ENCODE measurements around the gene SARM1. TPM values are rescaled to one million over a fixed set of nuclear protein-coding genes. Genes with fewer than 3 reads are reported as not detected.

Gene SARM1
- total RNA-seq, 1 donor, result 16.4 TPM

DNA sequence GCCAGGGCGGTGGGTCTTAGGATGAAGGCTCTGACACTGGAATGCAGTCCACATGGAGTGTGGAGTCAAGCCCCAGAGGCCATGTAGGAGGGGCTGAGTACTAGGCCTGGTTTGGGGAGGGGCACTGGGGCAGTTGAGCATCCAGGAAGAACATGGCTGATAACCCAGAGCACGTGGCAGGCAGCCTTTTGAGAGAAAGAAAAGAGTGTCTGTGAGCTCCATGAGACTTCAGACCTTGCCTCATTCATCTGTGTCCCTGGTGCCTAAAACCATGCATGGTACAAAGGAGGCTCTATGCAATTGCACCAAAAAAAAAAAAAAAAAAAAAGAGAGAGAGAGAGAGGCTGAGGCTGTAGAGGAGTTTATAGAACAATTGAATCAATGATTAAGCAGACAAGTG, 19.9 kb downstream of the SARM1 start:
- TF ChIP-seq CTCF (IDR thresholded peaks at IDR 0.05; ENCODE audit: insufficient read depth, low read depth, low read length), result no peak
- no peak for DNase-seq (ENCODE audit: low read depth)
- no peak overlapping the region for H3K4me3 ChIP-seq (ENCODE audit: low read depth, low read length)

DNA sequence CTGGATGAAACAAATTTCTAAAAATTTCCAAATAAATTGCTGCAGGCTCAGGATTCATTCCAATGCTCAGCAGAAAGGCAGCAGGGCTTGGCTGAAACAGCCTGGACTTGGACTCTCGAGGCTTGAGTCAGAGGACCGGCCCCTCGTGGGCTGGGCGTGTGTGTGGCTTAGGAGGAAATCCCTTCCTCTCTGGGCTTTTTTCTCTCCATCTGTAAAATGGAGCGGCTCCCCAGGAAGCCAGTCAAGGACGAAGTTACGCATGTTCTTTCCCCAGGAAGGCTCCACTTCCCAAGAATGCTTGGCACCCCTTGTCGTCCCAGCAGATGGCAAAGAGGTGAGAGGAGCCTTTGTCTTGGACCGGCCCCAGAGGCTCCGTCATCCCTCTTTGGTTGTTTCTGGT, 21.0 kb downstream of the SARM1 start:
- no peak overlapping the region for H3K4me3 ChIP-seq (ENCODE audit: low read depth, low read length)
- TF ChIP-seq CTCF (IDR thresholded peaks at IDR 0.05; ENCODE audit: insufficient read depth, low read depth, low read length), result no peak
- DNase-seq (ENCODE audit: low read depth), result no peak

DNA sequence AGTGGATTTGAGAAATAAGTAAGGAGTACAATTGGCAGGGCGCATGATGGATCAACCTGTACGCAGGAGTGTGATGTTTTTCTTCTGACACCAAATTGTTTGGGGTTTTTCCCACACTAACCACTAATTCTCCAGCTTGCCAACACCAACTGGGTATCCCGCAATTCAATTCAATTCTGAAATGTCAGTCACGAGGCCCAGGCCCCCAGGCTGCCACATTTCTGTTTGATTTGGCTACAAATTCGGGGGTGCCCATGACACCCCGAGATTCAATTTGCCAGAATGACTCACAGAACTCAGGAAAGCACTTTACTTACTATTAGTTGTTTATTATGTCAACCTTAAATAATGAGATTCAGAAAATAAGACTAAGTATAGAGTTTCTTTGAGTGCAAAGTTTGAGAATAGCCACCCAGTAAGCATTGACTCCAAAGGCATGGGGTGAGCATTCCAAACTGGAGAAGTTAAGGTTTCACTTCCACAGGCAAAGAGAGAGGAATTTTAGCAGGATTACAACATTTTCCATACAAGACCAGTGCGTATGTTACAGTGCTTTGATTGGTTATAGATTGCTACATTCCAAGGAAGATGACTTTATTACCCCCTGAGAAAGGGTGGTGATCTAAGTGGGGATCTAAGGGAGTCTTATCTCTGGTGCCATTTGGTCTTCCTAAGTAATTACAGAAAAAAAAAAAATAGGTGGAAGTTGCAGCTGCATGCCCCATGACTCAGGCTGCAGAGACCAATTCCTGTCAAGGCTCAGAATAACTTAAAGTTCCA, 23.0 kb downstream of the SARM1 start:
- no peak overlapping the region for H3K4me3 ChIP-seq (ENCODE audit: low read depth, low read length)
- DNase-seq (ENCODE audit: low read depth), result peak; percentile 92
- no peak for TF ChIP-seq CTCF (IDR thresholded peaks at IDR 0.05; ENCODE audit: insufficient read depth, low read depth, low read length)

DNA sequence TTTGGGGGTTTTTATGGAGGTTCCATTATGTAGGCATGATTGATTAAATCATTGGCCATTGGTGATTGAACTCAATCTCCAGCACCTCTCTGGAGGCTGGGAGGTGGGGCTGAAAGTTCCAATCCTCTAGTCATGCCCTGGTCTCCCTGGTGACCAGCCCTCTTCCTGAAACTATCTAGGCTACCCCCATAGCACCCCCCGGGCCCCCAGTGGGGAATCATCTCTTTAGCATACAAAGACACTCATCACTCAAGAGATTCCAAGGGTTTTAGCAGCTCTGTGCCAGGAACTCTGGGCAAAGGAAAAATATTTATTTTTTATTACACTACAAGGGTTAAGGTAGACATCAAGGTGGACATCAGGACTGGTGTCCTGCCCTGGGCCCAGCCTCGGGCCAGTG, 23.9 kb downstream of the SARM1 start:
- DNase-seq (ENCODE audit: low read depth), result no peak
- no peak overlapping the region for H3K4me3 ChIP-seq (ENCODE audit: low read depth, low read length)
- no peak for TF ChIP-seq CTCF (IDR thresholded peaks at IDR 0.05; ENCODE audit: insufficient read depth, low read depth, low read length)

DNA sequence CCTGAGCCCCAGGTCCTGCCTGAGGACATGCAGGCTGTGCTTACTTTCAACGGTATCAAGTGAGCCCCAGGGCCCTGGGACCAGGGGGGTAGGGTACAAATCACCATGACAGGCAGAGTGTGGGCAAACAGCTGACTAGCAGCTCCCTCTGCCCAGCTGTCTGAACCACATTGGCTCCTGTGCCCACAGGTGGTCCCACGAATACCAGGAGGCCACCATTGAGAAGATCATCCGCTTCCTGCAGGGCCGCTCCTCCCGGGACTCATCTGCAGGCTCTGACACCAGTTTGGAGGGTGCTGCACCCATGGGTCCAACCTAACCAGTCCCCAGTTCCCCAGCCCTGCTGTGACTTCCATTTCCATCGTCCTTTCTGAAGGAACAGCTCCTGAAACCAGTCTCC, 24.5 kb downstream of the SARM1 start:
- DNase-seq (ENCODE audit: low read depth), result no peak
- TF ChIP-seq CTCF (IDR thresholded peaks at IDR 0.05; ENCODE audit: insufficient read depth, low read depth, low read length), result no peak
- no peak overlapping the region for H3K4me3 ChIP-seq (ENCODE audit: low read depth, low read length)

DNA sequence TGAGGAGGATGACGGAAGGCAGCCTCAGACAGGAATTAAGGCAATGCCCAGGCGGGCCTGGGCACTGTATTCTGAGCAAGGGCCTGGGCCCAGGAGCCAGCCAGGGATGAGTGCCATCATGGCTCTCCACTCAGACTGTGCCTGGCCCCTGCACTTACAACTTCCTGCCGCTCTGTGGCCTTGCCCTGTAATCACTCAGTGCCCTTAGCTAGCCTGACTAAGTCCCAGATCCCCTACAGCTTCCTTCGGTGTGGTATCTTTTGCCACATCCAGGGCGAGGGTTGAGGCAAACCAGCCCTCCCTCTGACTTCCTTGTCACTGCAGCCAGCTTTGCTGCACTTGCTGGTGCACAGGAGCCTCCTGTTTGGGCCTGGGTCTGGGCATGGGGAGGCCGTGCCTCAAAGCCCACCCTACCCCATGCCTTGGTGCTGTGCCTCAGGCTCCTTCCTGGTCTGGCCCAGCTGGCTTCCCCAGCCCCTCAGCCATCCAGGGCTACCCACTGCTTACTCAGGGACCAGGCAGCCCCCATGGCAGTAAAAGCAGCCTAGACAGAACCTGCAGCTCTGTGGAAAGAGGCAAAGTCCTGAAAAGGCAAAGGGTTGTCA, 25.2 kb downstream of the SARM1 start:
- no peak overlapping the region for H3K4me3 ChIP-seq (ENCODE audit: low read depth, low read length)
- DNase-seq (ENCODE audit: low read depth), result peak; percentile 12
- TF ChIP-seq CTCF (IDR thresholded peaks at IDR 0.05; ENCODE audit: insufficient read depth, low read depth, low read length), result no peak

Data from fibroblast of villous mesenchyme (primary cell).